WTC11 (cell line): ENCODE measurements around the gene CRCP. TPM values are rescaled to one million over a fixed set of nuclear protein-coding genes. Genes with fewer than 3 reads are reported as not detected.

Experiments used
- ATF1 ChIP-seq: sonication (generic); formaldehyde crosslinking; IDR thresholded peaks from 2 replicates; pipeline ENCODE4 v1.8.1; 2023; ENCODE audit warnings: mild to moderate bottlenecking, moderate library complexity, missing genetic modification reagents
- CREB1 ChIP-seq: sonication (generic); formaldehyde crosslinking; IDR thresholded peaks from 2 replicates; pipeline ENCODE4 v1.8.0; 2023; ENCODE audit warnings: mild to moderate bottlenecking, missing genetic modification reagents
- CREM ChIP-seq: sonication (generic); formaldehyde crosslinking; IDR thresholded peaks from 2 replicates; pipeline ENCODE4 v1.8.1; 2022; ENCODE audit warnings: mild to moderate bottlenecking, missing genetic modification reagents, moderate library complexity
- E2F5 ChIP-seq: sonication (generic); formaldehyde crosslinking; IDR thresholded peaks from 2 replicates; pipeline ENCODE4 v1.8.1; 2022; ENCODE audit warnings: mild to moderate bottlenecking, moderate library complexity, missing genetic modification reagents
- ELF4 ChIP-seq: sonication (generic); formaldehyde crosslinking; IDR thresholded peaks from 2 replicates; pipeline ENCODE4 v1.8.1; 2022; ENCODE audit warnings: low read depth, mild to moderate bottlenecking, moderate library complexity, missing genetic modification reagents
- EMX1 ChIP-seq: fragments of 250-450 bp; sonication (Bioruptor Pico); IDR thresholded peaks from 2 replicates; pipeline ENCODE4 v1.8.0; 2021; ENCODE audit warnings: mild to moderate bottlenecking
- GABPB1 ChIP-seq: sonication (generic); formaldehyde crosslinking; IDR thresholded peaks from 2 replicates; pipeline ENCODE4 v1.8.1; 2023; ENCODE audit warnings: mild to moderate bottlenecking, missing genetic modification reagents
- IRF2 ChIP-seq: sonication (generic); formaldehyde crosslinking; IDR thresholded peaks from 2 replicates; pipeline ENCODE4 v1.8.0; 2022; ENCODE audit warnings: low read depth, missing genetic modification reagents, borderline replicate concordance
- JAZF1 ChIP-seq: fragments of 250-450 bp; sonication (Bioruptor Pico); IDR thresholded peaks from 2 replicates; pipeline ENCODE4 v1.9.0; 2021; ENCODE audit warnings: moderate library complexity, mild to moderate bottlenecking, inconsistent platforms
- MAX ChIP-seq: sonication (generic); formaldehyde crosslinking; IDR thresholded peaks from 2 replicates; pipeline ENCODE4 v1.8.0; 2022; ENCODE audit warnings: mild to moderate bottlenecking, missing genetic modification reagents
- MYBL2 ChIP-seq: sonication (generic); formaldehyde crosslinking; IDR thresholded peaks from 2 replicates; pipeline ENCODE4 v1.8.1; 2023; ENCODE audit warnings: mild to moderate bottlenecking, moderate library complexity, missing genetic modification reagents
- NFATC4 ChIP-seq: fragments of 250-450 bp; sonication (Bioruptor Pico); IDR thresholded peaks from 2 replicates; pipeline ENCODE4 v1.9.0; 2021; ENCODE audit warnings: mild to moderate bottlenecking
- NFE2L1 ChIP-seq: sonication (generic); formaldehyde crosslinking; IDR thresholded peaks from 2 replicates; pipeline ENCODE4 v1.8.1; 2023; ENCODE audit warnings: missing genetic modification reagents
- NFYB ChIP-seq: sonication (generic); formaldehyde crosslinking; conservative IDR thresholded peaks from 2 replicates; pipeline ENCODE4 v1.8.0; 2022; ENCODE audit warnings: low read depth, missing genetic modification reagents
- RORB ChIP-seq: fragments of 250-450 bp; sonication (Bioruptor Pico); IDR thresholded peaks from 2 replicates; pipeline ENCODE4 v1.9.0; 2021; ENCODE audit warnings: mild to moderate bottlenecking
- ZNF232 ChIP-seq: sonication (generic); formaldehyde crosslinking; IDR thresholded peaks from 2 replicates; pipeline ENCODE4 v1.8.0; 2022; ENCODE audit warnings: mild to moderate bottlenecking, missing genetic modification reagents
- ZSCAN18 ChIP-seq: fragments of 250-450 bp; sonication (Bioruptor Pico); IDR thresholded peaks from 2 replicates; pipeline ENCODE4 v2.1.2; 2022; ENCODE audit warnings: mild to moderate bottlenecking, moderate library complexity
- total RNA-seq: library from RNA; stranded (reverse); gene quantifications from 3 replicates; pipeline ENCODE4 v1.2.3, GENCODE V29; 2021
- TF ChIP-seq, protein P1 (sequence below): sonication (generic); formaldehyde crosslinking; IDR thresholded peaks from 2 replicates; pipeline ENCODE4 v1.8.1; 2023; ENCODE audit warnings: mild to moderate bottlenecking, missing genetic modification reagents
- TF ChIP-seq, protein P2 (sequence below): fragments of 250-450 bp; sonication (Bioruptor Pico); IDR thresholded peaks from 2 replicates; pipeline ENCODE4 v1.9.0; 2021; ENCODE audit warnings: mild to moderate bottlenecking, borderline replicate concordance
- TF ChIP-seq, protein P3 (sequence below): sonication (generic); formaldehyde crosslinking; IDR thresholded peaks from 2 replicates; pipeline ENCODE4 v1.8.1; 2022; ENCODE audit warnings: low read depth, mild to moderate bottlenecking, moderate library complexity, missing genetic modification reagents, borderline replicate concordance
- TF ChIP-seq, protein P4 (sequence below): fragments of 250-450 bp; sonication (Bioruptor Pico); conservative IDR thresholded peaks from 2 replicates; pipeline ENCODE4 v1.9.0; 2021; ENCODE audit warnings: mild to moderate bottlenecking
- TF ChIP-seq, protein P5 (sequence below): sonication (generic); formaldehyde crosslinking; IDR thresholded peaks from 2 replicates; pipeline ENCODE4 v1.8.0; 2022; ENCODE audit warnings: missing genetic modification reagents

Gene CRCP
- total RNA-seq, 1 experiment from 2014 or later: 23.3 TPM

DNA sequence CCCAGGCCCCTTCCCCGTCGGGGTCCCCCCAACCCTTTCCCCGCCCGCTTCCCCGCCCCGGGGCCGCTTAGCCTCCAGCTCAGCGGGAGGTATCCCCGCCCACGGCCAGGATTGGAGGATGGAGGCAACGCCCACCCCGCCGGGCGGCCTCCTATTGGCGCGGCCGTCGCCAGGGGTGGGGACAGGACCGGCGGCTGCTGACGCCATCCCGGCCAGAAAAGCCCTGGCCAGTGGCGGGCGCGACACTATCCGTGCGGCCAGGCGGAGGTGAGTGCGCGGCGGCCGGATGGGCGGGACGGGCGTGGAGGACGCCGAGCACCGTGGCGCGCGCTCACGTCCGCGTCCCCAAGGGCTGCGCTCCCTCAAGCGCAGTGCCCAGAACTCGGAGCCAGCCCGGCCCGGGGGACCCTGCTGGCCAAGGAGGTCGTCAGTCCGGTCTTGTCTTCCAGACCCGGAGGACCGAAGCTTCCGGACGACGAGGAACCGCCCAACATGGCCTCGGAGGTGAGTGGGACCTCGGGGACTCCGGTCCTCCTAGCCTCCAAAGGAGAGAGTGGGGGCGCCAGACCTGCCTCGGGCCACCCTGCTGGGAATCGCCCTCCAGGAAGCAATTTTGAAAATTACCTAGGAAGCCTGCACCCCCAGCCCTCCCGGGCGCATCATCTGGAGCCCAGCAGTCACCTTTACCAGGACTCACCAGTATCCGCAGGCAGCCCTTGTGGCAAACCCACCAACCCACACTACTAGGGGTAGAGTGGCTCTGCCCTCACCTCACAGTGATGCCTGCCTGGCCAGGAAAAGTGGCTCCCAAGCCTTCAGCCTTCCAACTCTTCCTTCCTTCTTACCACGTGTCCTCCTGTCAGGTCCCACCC is 38.8 kb upstream of the CRCP start, which contains the start of gene ASL (continued):
- TF ChIP-seq RORB (CRISPR knock-in tag): no peak
- TF ChIP-seq MYBL2: peak; percentile 79; the same call in 1 of the 2 replicates
- TF ChIP-seq ZNF232 (CRISPR knock-in tag): peak; percentile 67; the same call in 1 of the 2 replicates
- TF ChIP-seq IRF2: no peak
- peak; percentile 80 for TF ChIP-seq GABPB1 (CRISPR knock-in tag)
- TF ChIP-seq, protein P1, sequence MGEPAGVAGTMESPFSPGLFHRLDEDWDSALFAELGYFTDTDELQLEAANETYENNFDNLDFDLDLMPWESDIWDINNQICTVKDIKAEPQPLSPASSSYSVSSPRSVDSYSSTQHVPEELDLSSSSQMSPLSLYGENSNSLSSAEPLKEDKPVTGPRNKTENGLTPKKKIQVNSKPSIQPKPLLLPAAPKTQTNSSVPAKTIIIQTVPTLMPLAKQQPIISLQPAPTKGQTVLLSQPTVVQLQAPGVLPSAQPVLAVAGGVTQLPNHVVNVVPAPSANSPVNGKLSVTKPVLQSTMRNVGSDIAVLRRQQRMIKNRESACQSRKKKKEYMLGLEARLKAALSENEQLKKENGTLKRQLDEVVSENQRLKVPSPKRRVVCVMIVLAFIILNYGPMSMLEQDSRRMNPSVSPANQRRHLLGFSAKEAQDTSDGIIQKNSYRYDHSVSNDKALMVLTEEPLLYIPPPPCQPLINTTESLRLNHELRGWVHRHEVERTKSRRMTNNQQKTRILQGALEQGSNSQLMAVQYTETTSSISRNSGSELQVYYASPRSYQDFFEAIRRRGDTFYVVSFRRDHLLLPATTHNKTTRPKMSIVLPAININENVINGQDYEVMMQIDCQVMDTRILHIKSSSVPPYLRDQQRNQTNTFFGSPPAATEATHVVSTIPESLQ (CRISPR knock-in tag): no peak
- TF ChIP-seq, protein P2, sequence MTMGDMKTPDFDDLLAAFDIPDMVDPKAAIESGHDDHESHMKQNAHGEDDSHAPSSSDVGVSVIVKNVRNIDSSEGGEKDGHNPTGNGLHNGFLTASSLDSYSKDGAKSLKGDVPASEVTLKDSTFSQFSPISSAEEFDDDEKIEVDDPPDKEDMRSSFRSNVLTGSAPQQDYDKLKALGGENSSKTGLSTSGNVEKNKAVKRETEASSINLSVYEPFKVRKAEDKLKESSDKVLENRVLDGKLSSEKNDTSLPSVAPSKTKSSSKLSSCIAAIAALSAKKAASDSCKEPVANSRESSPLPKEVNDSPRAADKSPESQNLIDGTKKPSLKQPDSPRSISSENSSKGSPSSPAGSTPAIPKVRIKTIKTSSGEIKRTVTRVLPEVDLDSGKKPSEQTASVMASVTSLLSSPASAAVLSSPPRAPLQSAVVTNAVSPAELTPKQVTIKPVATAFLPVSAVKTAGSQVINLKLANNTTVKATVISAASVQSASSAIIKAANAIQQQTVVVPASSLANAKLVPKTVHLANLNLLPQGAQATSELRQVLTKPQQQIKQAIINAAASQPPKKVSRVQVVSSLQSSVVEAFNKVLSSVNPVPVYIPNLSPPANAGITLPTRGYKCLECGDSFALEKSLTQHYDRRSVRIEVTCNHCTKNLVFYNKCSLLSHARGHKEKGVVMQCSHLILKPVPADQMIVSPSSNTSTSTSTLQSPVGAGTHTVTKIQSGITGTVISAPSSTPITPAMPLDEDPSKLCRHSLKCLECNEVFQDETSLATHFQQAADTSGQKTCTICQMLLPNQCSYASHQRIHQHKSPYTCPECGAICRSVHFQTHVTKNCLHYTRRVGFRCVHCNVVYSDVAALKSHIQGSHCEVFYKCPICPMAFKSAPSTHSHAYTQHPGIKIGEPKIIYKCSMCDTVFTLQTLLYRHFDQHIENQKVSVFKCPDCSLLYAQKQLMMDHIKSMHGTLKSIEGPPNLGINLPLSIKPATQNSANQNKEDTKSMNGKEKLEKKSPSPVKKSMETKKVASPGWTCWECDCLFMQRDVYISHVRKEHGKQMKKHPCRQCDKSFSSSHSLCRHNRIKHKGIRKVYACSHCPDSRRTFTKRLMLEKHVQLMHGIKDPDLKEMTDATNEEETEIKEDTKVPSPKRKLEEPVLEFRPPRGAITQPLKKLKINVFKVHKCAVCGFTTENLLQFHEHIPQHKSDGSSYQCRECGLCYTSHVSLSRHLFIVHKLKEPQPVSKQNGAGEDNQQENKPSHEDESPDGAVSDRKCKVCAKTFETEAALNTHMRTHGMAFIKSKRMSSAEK (CRISPR knock-in tag): no peak
- TF ChIP-seq EMX1 (CRISPR knock-in tag): no peak
- TF ChIP-seq, protein P3, sequence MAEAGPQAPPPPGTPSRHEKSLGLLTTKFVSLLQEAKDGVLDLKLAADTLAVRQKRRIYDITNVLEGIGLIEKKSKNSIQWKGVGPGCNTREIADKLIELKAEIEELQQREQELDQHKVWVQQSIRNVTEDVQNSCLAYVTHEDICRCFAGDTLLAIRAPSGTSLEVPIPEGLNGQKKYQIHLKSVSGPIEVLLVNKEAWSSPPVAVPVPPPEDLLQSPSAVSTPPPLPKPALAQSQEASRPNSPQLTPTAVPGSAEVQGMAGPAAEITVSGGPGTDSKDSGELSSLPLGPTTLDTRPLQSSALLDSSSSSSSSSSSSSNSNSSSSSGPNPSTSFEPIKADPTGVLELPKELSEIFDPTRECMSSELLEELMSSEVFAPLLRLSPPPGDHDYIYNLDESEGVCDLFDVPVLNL (CRISPR knock-in tag): peak; percentile 59; the same call in 1 of the 2 replicates
- TF ChIP-seq, protein P4, sequence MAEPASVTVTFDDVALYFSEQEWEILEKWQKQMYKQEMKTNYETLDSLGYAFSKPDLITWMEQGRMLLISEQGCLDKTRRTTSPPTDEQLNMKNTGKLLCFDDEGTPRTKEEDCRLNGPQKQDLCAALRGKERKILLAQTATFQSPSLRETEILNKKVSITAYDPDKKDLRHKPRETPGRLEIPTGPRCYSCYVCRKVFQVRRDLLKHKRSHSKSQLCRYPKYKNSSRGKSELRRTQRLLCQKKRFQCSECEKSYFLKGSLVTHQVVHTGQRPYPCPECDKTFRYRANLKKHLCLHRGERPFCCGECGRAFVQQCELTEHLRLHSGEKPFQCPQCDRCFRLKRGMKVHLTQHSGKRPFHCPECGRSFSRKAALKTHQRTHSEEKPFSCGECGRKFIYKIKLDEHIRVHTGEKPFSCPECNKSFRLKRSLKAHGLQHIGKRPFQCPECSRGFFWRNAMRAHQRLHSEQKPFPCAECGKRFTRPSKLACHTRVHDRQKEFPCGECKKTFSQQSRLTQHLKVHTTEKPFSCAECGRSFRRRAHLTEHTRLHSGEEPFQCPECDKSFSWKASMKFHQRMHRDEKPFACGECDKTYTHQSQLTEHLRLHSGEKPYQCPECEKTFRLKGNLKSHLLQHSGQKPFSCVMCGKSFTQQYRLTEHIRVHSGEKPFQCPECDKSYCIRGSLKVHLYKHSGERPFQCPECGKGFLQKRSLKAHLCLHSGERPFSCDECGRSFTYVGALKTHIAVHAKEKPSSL (CRISPR knock-in tag): no peak
- TF ChIP-seq ZSCAN18 (CRISPR knock-in tag): no peak
- peak; percentile 74 for TF ChIP-seq MAX
- peak; percentile 40; the same call in 1 of the 2 replicates for TF ChIP-seq CREB1 (CRISPR knock-in tag)
- no peak for TF ChIP-seq JAZF1 (CRISPR knock-in tag)
- peak; percentile 67; the same call in 1 of the 2 replicates for TF ChIP-seq E2F5
- TF ChIP-seq, protein P5, sequence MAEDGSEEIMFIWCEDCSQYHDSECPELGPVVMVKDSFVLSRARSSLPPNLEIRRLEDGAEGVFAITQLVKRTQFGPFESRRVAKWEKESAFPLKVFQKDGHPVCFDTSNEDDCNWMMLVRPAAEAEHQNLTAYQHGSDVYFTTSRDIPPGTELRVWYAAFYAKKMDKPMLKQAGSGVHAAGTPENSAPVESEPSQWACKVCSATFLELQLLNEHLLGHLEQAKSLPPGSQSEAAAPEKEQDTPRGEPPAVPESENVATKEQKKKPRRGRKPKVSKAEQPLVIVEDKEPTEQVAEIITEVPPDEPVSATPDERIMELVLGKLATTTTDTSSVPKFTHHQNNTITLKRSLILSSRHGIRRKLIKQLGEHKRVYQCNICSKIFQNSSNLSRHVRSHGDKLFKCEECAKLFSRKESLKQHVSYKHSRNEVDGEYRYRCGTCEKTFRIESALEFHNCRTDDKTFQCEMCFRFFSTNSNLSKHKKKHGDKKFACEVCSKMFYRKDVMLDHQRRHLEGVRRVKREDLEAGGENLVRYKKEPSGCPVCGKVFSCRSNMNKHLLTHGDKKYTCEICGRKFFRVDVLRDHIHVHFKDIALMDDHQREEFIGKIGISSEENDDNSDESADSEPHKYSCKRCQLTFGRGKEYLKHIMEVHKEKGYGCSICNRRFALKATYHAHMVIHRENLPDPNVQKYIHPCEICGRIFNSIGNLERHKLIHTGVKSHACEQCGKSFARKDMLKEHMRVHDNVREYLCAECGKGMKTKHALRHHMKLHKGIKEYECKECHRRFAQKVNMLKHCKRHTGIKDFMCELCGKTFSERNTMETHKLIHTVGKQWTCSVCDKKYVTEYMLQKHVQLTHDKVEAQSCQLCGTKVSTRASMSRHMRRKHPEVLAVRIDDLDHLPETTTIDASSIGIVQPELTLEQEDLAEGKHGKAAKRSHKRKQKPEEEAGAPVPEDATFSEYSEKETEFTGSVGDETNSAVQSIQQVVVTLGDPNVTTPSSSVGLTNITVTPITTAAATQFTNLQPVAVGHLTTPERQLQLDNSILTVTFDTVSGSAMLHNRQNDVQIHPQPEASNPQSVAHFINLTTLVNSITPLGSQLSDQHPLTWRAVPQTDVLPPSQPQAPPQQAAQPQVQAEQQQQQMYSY: no peak
- no peak for TF ChIP-seq ATF1 (CRISPR knock-in tag)
- TF ChIP-seq CREM (CRISPR knock-in tag): no peak; the same call in 1 of the 2 replicates
- no peak for TF ChIP-seq NFATC4 (CRISPR knock-in tag)
- TF ChIP-seq NFYB (CRISPR knock-in tag): peak; percentile 91
- TF ChIP-seq NFE2L1 (CRISPR knock-in tag): 0 out of 2 replicates have a peak, but pooled peaks have one; percentile 7
- TF ChIP-seq ELF4 (CRISPR knock-in tag): no peak
